HEK293T (cell line): ENCODE results near the gene TUBB3.

Source experiments
- BHLHE40 ChIP-seq: fragments of 450-650 bp; IDR thresholded peaks from 2 replicates; pipeline ENCODE4 v1.6.1; 2016; ENCODE audit warnings: mild to moderate bottlenecking, moderate library complexity, borderline replicate concordance
- CTBP1 ChIP-seq: fragments of 450-650 bp; IDR thresholded peaks from 2 replicates; pipeline ENCODE4 v1.6.1; 2016; ENCODE audit warnings: borderline replicate concordance
- FOXM1 ChIP-seq: fragments of 450-650 bp; IDR thresholded peaks from 2 replicates; pipeline ENCODE4 v1.6.1; 2017; ENCODE audit warnings: mild to moderate bottlenecking, borderline replicate concordance
- HDGF ChIP-seq: fragments of 450-650 bp; IDR thresholded peaks from 2 replicates; pipeline ENCODE4 v1.6.1; 2017; ENCODE audit warnings: antibody characterized with exemption, borderline replicate concordance
- L3MBTL2 ChIP-seq: fragments of 450-650 bp; conservative IDR thresholded peaks from 2 replicates; pipeline ENCODE4 v1.6.1; 2016; ENCODE audit warnings: mild to moderate bottlenecking
- NFRKB ChIP-seq: fragments of 450-650 bp; IDR thresholded peaks from 2 replicates; pipeline ENCODE4 v1.6.1; 2016; ENCODE audit warnings: mild to moderate bottlenecking, moderate library complexity
- SP1 ChIP-seq: fragments of 450-650 bp; IDR thresholded peaks from 2 replicates; pipeline ENCODE4 v1.6.1; 2017
- TARDBP ChIP-seq: fragments of 450-650 bp; IDR thresholded peaks from 2 replicates; pipeline ENCODE4 v1.6.1; 2016

DNA sequence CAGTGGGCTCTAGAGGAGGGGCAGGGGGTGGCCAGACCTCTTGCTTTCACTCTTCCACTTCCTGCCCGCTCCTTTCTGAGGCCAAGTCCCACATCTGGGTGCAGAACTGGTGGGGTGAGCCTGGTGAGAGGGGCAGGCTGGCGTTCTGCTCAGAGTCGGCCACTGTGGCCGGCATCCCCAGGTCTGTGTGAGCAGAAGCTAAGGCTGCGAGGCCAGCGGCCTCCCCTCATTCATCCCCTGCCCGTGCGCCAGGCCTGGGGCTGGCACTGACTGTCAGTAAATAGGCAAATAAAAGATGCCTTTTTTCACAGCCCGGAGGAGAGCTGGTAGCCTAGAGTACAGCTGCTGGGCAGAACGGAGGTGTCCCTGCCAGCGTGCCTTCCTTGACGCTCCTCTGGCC, 26.6 kb downstream of the TUBB3 start:
- TF ChIP-seq FOXM1 (no peak), SP1 (no peak), TARDBP (no peak), BHLHE40 (no peak), HDGF (no peak), NFRKB (no peak), L3MBTL2 (no peak), CTBP1 (no peak)
